GM19239 (cell line): ENCODE data around the gene C18orf63.

Experiments
- DNase-seq: peaks from one replicate; pipeline ENCODE4 v3.0.0; 2011; ENCODE audit warnings: low spot score; ENCODE audit not compliant: insufficient read length
- FAIRE-seq: peaks from 2 replicates; lab custom pipeline; 2011; peaks lifted over from hg19 to GRCh38; lab: Jason Lieb, UNC

Gene C18orf63

GRCh38 chr18:74368901-74369705 lies 53.5 kb downstream of the C18orf63 start:
- no peak for FAIRE-seq
- DNase-seq: no peak

- DNase-seq: no peak
Observed at GRCh38 chr18:74370115-74370514, 54.5 kb downstream of the C18orf63 start.

GRCh38 chr18:74373428-74373827 lies 57.8 kb downstream of the C18orf63 start:
- FAIRE-seq: no peak

More at GRCh38 chr18:74370115-74370514, 54.5 kb downstream of the C18orf63 start:
- no peak for FAIRE-seq

GRCh38 chr18:74375999-74376398 lies 60.4 kb downstream of the C18orf63 start:
- DNase-seq (no peak), FAIRE-seq (no peak)

More at GRCh38 chr18:74373428-74373827, 57.8 kb downstream of the C18orf63 start:
- no peak for DNase-seq

GRCh38 chr18:74376523-74376922 lies 60.9 kb downstream of the C18orf63 start:
- DNase-seq: no peak
- no peak for FAIRE-seq

GRCh38 chr18:74377776-74378175 lies 62.1 kb downstream of the C18orf63 start:
- FAIRE-seq: no peak
- DNase-seq: no peak

- DNase-seq: no peak
- no peak for FAIRE-seq
Observed at GRCh38 chr18:74378179-74378682, 62.6 kb downstream of the C18orf63 start.

GRCh38 chr18:74380916-74381315 lies 65.3 kb downstream of the C18orf63 start:
- FAIRE-seq: no peak
- DNase-seq: no peak

- DNase-seq (no peak), FAIRE-seq (no peak)
Observed at GRCh38 chr18:74381621-74382295, 66.1 kb downstream of the C18orf63 start.

GRCh38 chr18:74382481-74383017 lies 66.9 kb downstream of the C18orf63 start:
- DNase-seq (no peak), FAIRE-seq (no peak)

GRCh38 chr18:74387383-74387782 lies 71.7 kb downstream of the C18orf63 start:
- no peak for DNase-seq
- FAIRE-seq: no peak

GRCh38 chr18:74388227-74388626 lies 72.6 kb downstream of the C18orf63 start:
- DNase-seq: no peak
- FAIRE-seq: no peak

- FAIRE-seq: no peak
- no peak for DNase-seq
Observed at GRCh38 chr18:74389171-74389927, 73.7 kb downstream of the C18orf63 start.

- FAIRE-seq (no peak), DNase-seq (no peak)
Observed at GRCh38 chr18:74389991-74390390, 74.4 kb downstream of the C18orf63 start.

- DNase-seq: no peak
- FAIRE-seq: no peak
Observed at GRCh38 chr18:74390900-74391299, 75.3 kb downstream of the C18orf63 start.

GRCh38 chr18:74392323-74392722 lies 76.7 kb downstream of the C18orf63 start:
- no peak for FAIRE-seq

GRCh38 chr18:74395006-74395405 lies 79.4 kb downstream of the C18orf63 start:
- DNase-seq (no peak), FAIRE-seq (no peak)

More at GRCh38 chr18:74392323-74392722, 76.7 kb downstream of the C18orf63 start:
- no peak for DNase-seq

GRCh38 chr18:74395648-74396154 lies 80.1 kb downstream of the C18orf63 start:
- no peak for FAIRE-seq
- no peak for DNase-seq

- DNase-seq (no peak), FAIRE-seq (no peak)
Observed at GRCh38 chr18:74396171-74397169, 80.8 kb downstream of the C18orf63 start.
